K562 (cell line): ENCODE data around the gene SLC12A3. TPM values are rescaled to one million over a fixed set of nuclear protein-coding genes. Genes with fewer than 3 reads are reported as not detected.

ENCODE experiments used
- ATF1 ChIP-seq, 2 experiments: fragments of 450-650 bp in 1 of 2; IDR thresholded peaks; 2 replicates each; pipeline ENCODE4 v1.6.1; 2016; ENCODE audit warnings: missing compliant biosample characterization in 1 of 2, missing genetic modification characterization in 1 of 2
- BRF1 ChIP-seq: IDR thresholded peaks from 3 replicates; pipeline ENCODE4 v1.6.1; 2011; ENCODE audit warnings: borderline replicate concordance, mild to moderate bottlenecking; ENCODE audit not compliant: insufficient read length; ENCODE audit errors: extremely low read depth
- CREM ChIP-seq: IDR thresholded peaks from 2 replicates; pipeline ENCODE4 v1.6.1; 2014; ENCODE audit warnings: antibody characterized with exemption, low read depth
- DACH1 ChIP-seq: fragments of 450-650 bp; IDR thresholded peaks from 2 replicates; pipeline ENCODE4 v1.6.1; 2018; ENCODE audit not compliant: partially characterized antibody
- FOXA3 ChIP-seq, 2 experiments: fragments of 450-650 bp in 1 of 2; sonication (generic) in 1 of 2; formaldehyde crosslinking; IDR thresholded peaks in 1 of 2; conservative IDR thresholded peaks in 1 of 2; 2 replicates each; pipeline versions ENCODE4 v1.4.0 to v1.8.0; 2020 to 2022; ENCODE audit warnings: mild to moderate bottlenecking in 2 of 2, missing genetic modification reagents in 1 of 2
- NR4A1 ChIP-seq, 2 experiments: fragments of 250-450 bp in 1 of 2; fragments of 450-650 bp in 1 of 2; sonication (Bioruptor Pico) in 1 of 2; IDR thresholded peaks; 2 replicates each; pipeline versions ENCODE4 v1.4.0 to v1.6.1; 2016 to 2020; ENCODE audit warnings: mild to moderate bottlenecking in 2 of 2, missing compliant biosample characterization in 1 of 2, missing genetic modification characterization in 1 of 2, moderate library complexity in 1 of 2
- PRMT5 ChIP-seq: sonication (generic); formaldehyde crosslinking; IDR thresholded peaks from 2 replicates; pipeline ENCODE4 v1.5.0; 2020; ENCODE audit warnings: missing genetic modification reagents
- RFX1 ChIP-seq: fragments of 450-650 bp; IDR thresholded peaks from 2 replicates; pipeline ENCODE4 v1.6.1; 2016; ENCODE audit warnings: mild to moderate bottlenecking, moderate library complexity
- SIN3A ChIP-seq, 2 experiments: fragments of 150-350 bp in 1 of 2; IDR thresholded peaks; 2 replicates each; pipeline ENCODE4 v1.6.1; 2011 to 2016; ENCODE audit warnings: borderline replicate concordance in 2 of 2, low read depth in 2 of 2, low read length in 2 of 2, mild to moderate bottlenecking in 2 of 2, moderate library complexity in 2 of 2; ENCODE audit not compliant: control insufficient read depth in 1 of 2
- SIRT6 ChIP-seq: IDR thresholded peaks from one replicate; pipeline ENCODE4 v1.6.1; 2012; ENCODE audit warnings: low read depth, mild to moderate bottlenecking, control low read depth, inconsistent platforms, low read length, moderate library complexity
- STAG1 ChIP-seq: sonication (generic); formaldehyde crosslinking; IDR thresholded peaks from 2 replicates; pipeline ENCODE4 v1.5.0; 2020; ENCODE audit warnings: missing genetic modification reagents, borderline replicate concordance
- TAF1 ChIP-seq: IDR thresholded peaks from 2 replicates; pipeline ENCODE4 v1.6.1; 2011; ENCODE audit warnings: mild to moderate bottlenecking, low read length, moderate library complexity; ENCODE audit not compliant: insufficient read depth, control insufficient read depth, severe bottlenecking; ENCODE audit errors: extremely low read depth
- ZEB2 ChIP-seq: fragments of 450-650 bp; IDR thresholded peaks from 2 replicates; pipeline ENCODE4 v1.6.1; 2016
- ZNF436 ChIP-seq: fragments of 250-450, 450-650 bp; sonication (Bioruptor Pico); formaldehyde crosslinking; IDR thresholded peaks from 2 replicates; pipeline ENCODE4 v1.7.0; 2020; ENCODE audit warnings: mild to moderate bottlenecking
- ZNF561 ChIP-seq: fragments of 450-650 bp; formaldehyde crosslinking; conservative IDR thresholded peaks from 2 replicates; pipeline ENCODE4 v1.4.0; 2020; ENCODE audit warnings: mild to moderate bottlenecking, moderate library complexity
- polyA plus RNA-seq, 8 experiments: library from polyadenylated mRNA; depleted of rRNA in 4 of 8; stranded (reverse) in 5 of 8; unstranded in 3 of 8; fragments of >200 nt; fragmentation: Nextera tagmentation in 2 of 8; fragmentation: Illumina TruSeq in 1 of 8; extraction: Ambion mirVana in 2 of 8; extraction: Trizol in 1 of 8; gene quantifications; 2 replicates each; pipeline versions ENCODE4 v1.2.1 to v1.2.3, GENCODE V29; 2011 to 2014; ENCODE audit warnings: inconsistent platforms in 1 of 8, missing spikeins in 1 of 8
- total RNA-seq, 7 experiments: library from RNA; depleted of rRNA in 6 of 7; stranded (reverse); fragments of >200 nt in 6 of 7; fragmentation: Illumina TruSeq in 2 of 7; extraction: Trizol in 2 of 7; gene quantifications; 2 replicates each; pipeline versions ENCODE4 v1.2.1 to v1.2.3, GENCODE V29; 2011 to 2021; ENCODE audit warnings: low replicate concordance in 1 of 7
- TF ChIP-seq, protein P1 (sequence below), 3 experiments: IDR thresholded peaks in 2 of 3; conservative IDR thresholded peaks in 1 of 3; 2 replicates each; pipeline ENCODE4 v1.5.1; 2011 to 2012; ENCODE audit warnings: low read length in 3 of 3, mild to moderate bottlenecking in 3 of 3, control low read depth in 2 of 3, improper control_type of control experiment in 1 of 3, inconsistent platforms in 1 of 3, low read depth in 1 of 3, mixed read lengths in 1 of 3, moderate library complexity in 1 of 3; ENCODE audit not compliant: insufficient read depth in 2 of 3
- TF ChIP-seq, protein P2 (sequence below): fragments of 450-650 bp; formaldehyde crosslinking; IDR thresholded peaks from 2 replicates; pipeline ENCODE4 v1.4.0; 2020; ENCODE audit warnings: mild to moderate bottlenecking, moderate library complexity
- TF ChIP-seq, protein P3 (sequence below): fragments of 450-650 bp; IDR thresholded peaks from 2 replicates; pipeline ENCODE4 v1.6.1; 2018; ENCODE audit not compliant: partially characterized antibody
- TF ChIP-seq, protein P4 (sequence below): fragments of 250-450 bp; sonication (Bioruptor Pico); IDR thresholded peaks from 2 replicates; pipeline ENCODE4 v1.8.0; 2021; ENCODE audit warnings: borderline replicate concordance, mild to moderate bottlenecking, moderate library complexity; ENCODE audit not compliant: poor library complexity, severe bottlenecking

Gene SLC12A3
- total and polyA plus RNA-seq, 9 of the 15 experiments (the other 6 are each of a cell fraction or from before 2014, with no cell fraction given): not detected

DNA sequence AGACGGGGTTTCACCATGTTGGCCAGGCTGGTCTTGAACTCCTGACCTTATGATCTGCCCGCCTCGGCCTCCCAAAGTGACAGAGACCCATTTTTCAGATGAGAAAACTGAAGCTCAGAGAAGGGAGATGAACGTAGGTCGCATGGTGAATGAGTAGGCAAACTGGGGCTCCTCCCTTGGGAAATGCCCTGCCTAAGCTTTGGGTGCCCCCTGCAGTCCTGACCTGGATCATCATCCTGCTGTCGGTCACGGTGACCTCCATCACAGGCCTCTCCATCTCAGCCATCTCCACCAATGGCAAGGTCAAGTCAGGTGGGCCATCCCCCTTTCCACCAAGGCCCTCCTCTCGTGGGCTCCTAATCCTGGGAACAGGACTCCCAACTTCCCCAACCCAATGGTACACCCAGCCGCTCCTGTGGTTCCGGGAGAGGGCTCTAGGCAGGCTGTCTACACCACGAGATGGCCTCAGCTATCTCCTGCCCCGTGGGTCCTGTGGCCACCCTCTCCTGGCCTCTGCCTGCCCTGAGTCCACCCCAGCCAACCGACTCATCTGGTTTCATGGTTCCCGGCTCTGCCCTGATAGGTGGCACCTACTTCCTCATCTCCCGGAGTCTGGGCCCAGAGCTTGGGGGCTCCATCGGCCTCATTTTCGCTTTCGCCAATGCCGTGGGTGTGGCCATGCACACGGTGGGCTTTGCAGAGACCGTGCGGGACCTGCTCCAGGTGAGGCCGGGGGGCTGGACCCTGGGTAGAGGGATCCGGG lies 4.7 kb downstream of the SLC12A3 start (continued):
- TF ChIP-seq BRF1 (no peak), STAG1 (CRISPR knock-in tag) (peak; percentile 44; the same call in 1 of the 2 replicates), ZNF561 (CRISPR knock-in tag) (no peak), TAF1 (no peak), FOXA3 (CRISPR knock-in tag; conservative IDR thresholded peaks at IDR 0.05 in 1 of 2, IDR thresholded peaks at IDR 0.05 in 1 of 2) (no peak), DACH1 (no peak), ZNF436 (CRISPR knock-in tag) (no peak), SIN3A (IDR thresholded peaks at IDR 0.05; ENCODE audit: borderline replicate concordance in 2 of 2, control insufficient read depth in 1 of 2, low read depth in 2 of 2, low read length in 2 of 2) (no peak), NR4A1 (CRISPR knock-in tag; IDR thresholded peaks at IDR 0.05) (no peak), NR4A1 (tag; IDR thresholded peaks at IDR 0.05) (no peak), PRMT5 (no peak), ZEB2 (no peak), CREM (peak; percentile 62), SIRT6 (no peak), RFX1 (no peak), ATF1 (CRISPR knock-in tag; IDR thresholded peaks at IDR 0.05) (no peak), ATF1 (tag; IDR thresholded peaks at IDR 0.05) (peak; percentile 49; the same call in 1 of the 2 replicates)
- TF ChIP-seq, protein P1, sequence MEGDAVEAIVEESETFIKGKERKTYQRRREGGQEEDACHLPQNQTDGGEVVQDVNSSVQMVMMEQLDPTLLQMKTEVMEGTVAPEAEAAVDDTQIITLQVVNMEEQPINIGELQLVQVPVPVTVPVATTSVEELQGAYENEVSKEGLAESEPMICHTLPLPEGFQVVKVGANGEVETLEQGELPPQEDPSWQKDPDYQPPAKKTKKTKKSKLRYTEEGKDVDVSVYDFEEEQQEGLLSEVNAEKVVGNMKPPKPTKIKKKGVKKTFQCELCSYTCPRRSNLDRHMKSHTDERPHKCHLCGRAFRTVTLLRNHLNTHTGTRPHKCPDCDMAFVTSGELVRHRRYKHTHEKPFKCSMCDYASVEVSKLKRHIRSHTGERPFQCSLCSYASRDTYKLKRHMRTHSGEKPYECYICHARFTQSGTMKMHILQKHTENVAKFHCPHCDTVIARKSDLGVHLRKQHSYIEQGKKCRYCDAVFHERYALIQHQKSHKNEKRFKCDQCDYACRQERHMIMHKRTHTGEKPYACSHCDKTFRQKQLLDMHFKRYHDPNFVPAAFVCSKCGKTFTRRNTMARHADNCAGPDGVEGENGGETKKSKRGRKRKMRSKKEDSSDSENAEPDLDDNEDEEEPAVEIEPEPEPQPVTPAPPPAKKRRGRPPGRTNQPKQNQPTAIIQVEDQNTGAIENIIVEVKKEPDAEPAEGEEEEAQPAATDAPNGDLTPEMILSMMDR (IDR thresholded peaks at IDR 0.05 in 2 of 3, conservative IDR thresholded peaks at IDR 0.05 in 1 of 3; ENCODE audit: insufficient read depth in 2 of 3, low read depth in 1 of 3, low read length in 3 of 3): peak; percentile 74 to 81 (median 77)
- TF ChIP-seq, protein P2, sequence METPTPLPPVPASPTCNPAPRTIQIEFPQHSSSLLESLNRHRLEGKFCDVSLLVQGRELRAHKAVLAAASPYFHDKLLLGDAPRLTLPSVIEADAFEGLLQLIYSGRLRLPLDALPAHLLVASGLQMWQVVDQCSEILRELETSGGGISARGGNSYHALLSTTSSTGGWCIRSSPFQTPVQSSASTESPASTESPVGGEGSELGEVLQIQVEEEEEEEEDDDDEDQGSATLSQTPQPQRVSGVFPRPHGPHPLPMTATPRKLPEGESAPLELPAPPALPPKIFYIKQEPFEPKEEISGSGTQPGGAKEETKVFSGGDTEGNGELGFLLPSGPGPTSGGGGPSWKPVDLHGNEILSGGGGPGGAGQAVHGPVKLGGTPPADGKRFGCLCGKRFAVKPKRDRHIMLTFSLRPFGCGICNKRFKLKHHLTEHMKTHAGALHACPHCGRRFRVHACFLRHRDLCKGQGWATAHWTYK (CRISPR knock-in tag): no peak
- TF ChIP-seq, protein P3, sequence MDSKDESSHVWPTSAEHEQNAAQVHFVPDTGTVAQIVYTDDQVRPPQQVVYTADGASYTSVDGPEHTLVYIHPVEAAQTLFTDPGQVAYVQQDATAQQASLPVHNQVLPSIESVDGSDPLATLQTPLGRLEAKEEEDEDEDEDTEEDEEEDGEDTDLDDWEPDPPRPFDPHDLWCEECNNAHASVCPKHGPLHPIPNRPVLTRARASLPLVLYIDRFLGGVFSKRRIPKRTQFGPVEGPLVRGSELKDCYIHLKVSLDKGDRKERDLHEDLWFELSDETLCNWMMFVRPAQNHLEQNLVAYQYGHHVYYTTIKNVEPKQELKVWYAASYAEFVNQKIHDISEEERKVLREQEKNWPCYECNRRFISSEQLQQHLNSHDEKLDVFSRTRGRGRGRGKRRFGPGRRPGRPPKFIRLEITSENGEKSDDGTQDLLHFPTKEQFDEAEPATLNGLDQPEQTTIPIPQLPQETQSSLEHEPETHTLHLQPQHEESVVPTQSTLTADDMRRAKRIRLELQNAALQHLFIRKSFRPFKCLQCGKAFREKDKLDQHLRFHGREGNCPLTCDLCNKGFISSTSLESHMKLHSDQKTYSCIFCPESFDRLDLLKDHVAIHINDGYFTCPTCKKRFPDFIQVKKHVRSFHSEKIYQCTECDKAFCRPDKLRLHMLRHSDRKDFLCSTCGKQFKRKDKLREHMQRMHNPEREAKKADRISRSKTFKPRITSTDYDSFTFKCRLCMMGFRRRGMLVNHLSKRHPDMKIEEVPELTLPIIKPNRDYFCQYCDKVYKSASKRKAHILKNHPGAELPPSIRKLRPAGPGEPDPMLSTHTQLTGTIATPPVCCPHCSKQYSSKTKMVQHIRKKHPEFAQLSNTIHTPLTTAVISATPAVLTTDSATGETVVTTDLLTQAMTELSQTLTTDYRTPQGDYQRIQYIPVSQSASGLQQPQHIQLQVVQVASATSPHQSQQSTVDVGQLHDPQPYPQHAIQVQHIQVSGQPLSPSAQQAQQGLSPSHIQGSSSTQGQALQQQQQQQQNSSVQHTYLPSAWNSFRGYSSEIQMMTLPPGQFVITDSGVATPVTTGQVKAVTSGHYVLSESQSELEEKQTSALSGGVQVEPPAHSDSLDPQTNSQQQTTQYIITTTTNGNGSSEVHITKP: no peak
- TF ChIP-seq, protein P4, sequence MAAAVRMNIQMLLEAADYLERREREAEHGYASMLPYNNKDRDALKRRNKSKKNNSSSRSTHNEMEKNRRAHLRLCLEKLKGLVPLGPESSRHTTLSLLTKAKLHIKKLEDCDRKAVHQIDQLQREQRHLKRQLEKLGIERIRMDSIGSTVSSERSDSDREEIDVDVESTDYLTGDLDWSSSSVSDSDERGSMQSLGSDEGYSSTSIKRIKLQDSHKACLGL (CRISPR knock-in tag): no peak
